ENCODE data around the gene SREBF1. TPM values are rescaled to one million over a fixed set of nuclear protein-coding genes. Genes with fewer than 3 reads are reported as not detected.

SREBF1 gene
- total and polyA plus RNA-seq, 2 of the 4 experiments (the other 2 are of a cell fraction) = 3.4 to 20.4 TPM

- Histone ChIP-seq H3K27me3 (ENCODE audit: control insufficient read depth, insufficient read depth, low read length) (no peaks in the 10 kb centered on the region), H3K9me3 (ENCODE audit: control insufficient read depth, insufficient read depth, low read length) (no peaks in the 10 kb centered on the region), H2AK9ac (replicated peaks; ENCODE audit: low read depth, low read length, poor library complexity) (no peak overlapping the region), H4K5ac (ENCODE audit: low read depth, low read length) (no peak overlapping the region), H3K4me3 (ENCODE audit: insufficient read depth, low read depth, low read length) (no peak overlapping the region), H3K4ac (ENCODE audit: low read depth, low read length) (no peak overlapping the region), H2BK20ac (ENCODE audit: low read depth, low read length) (no peak overlapping the region), H4K91ac (ENCODE audit: insufficient read depth, low read depth, low read length) (no peak overlapping the region), H3K56ac (ENCODE audit: extremely low read depth, insufficient read depth, low read length) (no peak overlapping the region), H3K36me3 (ENCODE audit: control insufficient read depth, insufficient read depth, low read length) (peaks cover 15% of the 10 kb centered on the region), H2AFZ (replicated peaks; ENCODE audit: low read length, poor library complexity) (no peak overlapping the region), H3K4me2 (ENCODE audit: low read depth, low read length) (no peak overlapping the region), H2BK120ac (ENCODE audit: low read depth, low read length) (no peak overlapping the region), H3K4me1 (ENCODE audit: control insufficient read depth, insufficient read depth, low read length) (peaks cover 19% of the 10 kb centered on the region), H4K20me1 (ENCODE audit: insufficient read depth, low read length) (peaks cover 10% of the 10 kb centered on the region), H2AK5ac (ENCODE audit: low read depth, low read length) (peak overlapping the region; percentile 24; the same call in 1 of the 2 replicates), H4K8ac (ENCODE audit: low read depth in 2 of 2, low read length in 2 of 2) (no peak overlapping the region), H2BK15ac (ENCODE audit: low read depth, low read length) (no peak overlapping the region), H3K9me1 (ENCODE audit: insufficient read depth, low read length) (peaks cover 14% of the 10 kb centered on the region), H2BK5ac (ENCODE audit: low read depth, low read length, poor library complexity, severe bottlenecking) (no peak overlapping the region), H3K23ac (ENCODE audit: low read depth, low read length) (no peak overlapping the region), H3K18ac (ENCODE audit: low read depth, low read length) (no peak overlapping the region), H3K14ac (replicated peaks; ENCODE audit: low read depth, low read length) (no peak overlapping the region), H3K27ac (ENCODE audit: insufficient read depth, low read length) (no peak overlapping the region), H3K79me1 (ENCODE audit: low read depth in 1 of 2, low read length in 2 of 2) (peaks cover 0 to 13% of the 10 kb centered on the region in 2 experiments; a peak in 3 of 4 replicates), H3K9ac (ENCODE audit: low read depth, low read length) (no peak overlapping the region)
- CTCF ChIA-PET = no interaction called here
- POLR2A ChIA-PET (ENCODE audit: unreplicated experiment) = no interaction called here
- 92% methylated on average over 2 of the region's 9 CpGs; no CpG with 5 or more reads in 1 of the 2 experiments for WGBS, 2 experiments (ENCODE audit: extremely low coverage in 2 of 2, insufficient read length in 1 of 2)
- TF ChIP-seq CTCF (conservative IDR thresholded peaks at IDR 0.05; ENCODE audit: low read depth, low read length) = no peak
- TF ChIP-seq RFX5 (IDR thresholded peaks at IDR 0.05; ENCODE audit: low read depth, low read length) = no peak
- TF ChIP-seq POLR2A (IDR thresholded peaks at IDR 0.05; ENCODE audit: low read depth, low read length) = no peak
- TF ChIP-seq SMC3 (IDR thresholded peaks at IDR 0.05; ENCODE audit: low read depth, low read length) = no peak
- no peak for TF ChIP-seq RCOR1 (IDR thresholded peaks at IDR 0.05; ENCODE audit: insufficient replicate concordance, low read length)
- TF ChIP-seq BHLHE40 (IDR thresholded peaks at IDR 0.05; ENCODE audit: low read depth, low read length) = no peak
- TF ChIP-seq MAFK (IDR thresholded peaks at IDR 0.05; ENCODE audit: low read depth, low read length) = no peak
- no peak for TF ChIP-seq CHD1 (IDR thresholded peaks at IDR 0.05; ENCODE audit: low read depth, low read length)
- TF ChIP-seq NFE2L2 (IDR thresholded peaks at IDR 0.05; ENCODE audit: low read depth, low read length) = no peak
- TF ChIP-seq MXI1 (IDR thresholded peaks at IDR 0.05; ENCODE audit: borderline replicate concordance, low read depth, low read length) = no peak
- no peak for TF ChIP-seq MAZ (IDR thresholded peaks at IDR 0.05; ENCODE audit: borderline replicate concordance, low read depth, low read length)
- no peak for TF ChIP-seq RAD21 (IDR thresholded peaks at IDR 0.05; ENCODE audit: low read length)
- TF ChIP-seq USF2 (IDR thresholded peaks at IDR 0.05; ENCODE audit: low read depth, low read length) = no peak
- TF ChIP-seq ELK1 (IDR thresholded peaks at IDR 0.05; ENCODE audit: borderline replicate concordance, low read depth, low read length) = no peak
- TF ChIP-seq FOS (IDR thresholded peaks at IDR 0.05; ENCODE audit: low read depth, low read length) = no peak
- intact Hi-C loops (cut with micrococcal nuclease) (no loop called here), in situ Hi-C loops (cut with MboI; ENCODE audit: low sequenced_read_pairs) (no loop called here), dilution Hi-C loops (cut with HindIII; ENCODE audit: low sequenced_read_pairs, unreplicated experiment) (no loop called here)
- ATAC-seq (ENCODE audit: low read depth) = no peak
- no TSS peak for BruUV-seq (replicated peaks)
- peak; percentile 32 for DNase-seq
These were observed 36.0 kb upstream of the SREBF1 start for GRCh38 chr17:17872547-17873345.

All from IMR-90 (cell line).